K562 (cell line): ENCODE measurements around the gene MCC. TPM values are rescaled to one million over a fixed set of nuclear protein-coding genes. Genes with fewer than 3 reads are reported as not detected.

Experiments
- ATAC-seq: fragments of 200-7000 bp; cut with Tn5 transposase; 3 replicates; pipeline ENCODE4 v1.9.1; 2020; ENCODE audit warnings: moderate library complexity
- BruUV-seq: library from RNA; stranded (reverse); fragments of 400-500 nt; replicated peaks from 2 replicates; lab custom pipeline; 2021; lab: Mats Ljungman, UMichigan
- CTCF ChIA-PET: fragments of 300-600 bp; formaldehyde crosslinking; extraction: SDS; loops from one replicate; lab custom pipeline; 2021; ENCODE audit warnings: low intra/inter-chr PET ratio; lab: Yijun Ruan, JAX
- POLR2A ChIA-PET: fragments of 300-600, 350-650 bp; sonication (Branson Sonifier 250); formaldehyde crosslinking; extraction: SDS; loops from one replicate; lab custom pipeline; 2021; ENCODE audit warnings: antibody characterized with exemption, inconsistent platforms; lab: Yijun Ruan, JAX
- DNase-seq, 4 experiments: peaks; one replicate each; pipeline versions ENCODE4 v3.0.0 to v3.0.0-alpha.2; 2011 to 2018; ENCODE audit warnings: low spot score in 3 of 4, mixed read lengths in 3 of 4; ENCODE audit errors: extremely low read depth in 1 of 4
- FAIRE-seq: peaks from 2 replicates; lab custom pipeline; 2011; peaks lifted over from hg19 to GRCh38; lab: Jason Lieb, UNC
- H2AFZ ChIP-seq: 2 replicates; pipeline ENCODE4 v1.6.0; 2011; ENCODE audit warnings: low read depth, low read length, control low read depth, inconsistent platforms
- H3K27ac ChIP-seq: fragments of 200-600 bp; 3 replicates; pipeline ENCODE4 v1.8.0; 2011; ENCODE audit warnings: low read depth, mild to moderate bottlenecking, control low read depth, inconsistent platforms, low read length, moderate library complexity, mixed read lengths; ENCODE audit errors: extremely low read depth
- H3K27me3 ChIP-seq, 2 experiments: fragments of 300-600 bp in 1 of 2; 2 replicates in 1 of 2; 3 replicates in 1 of 2; pipeline versions ENCODE4 v1.6.0 to v1.8.0; 2011; ENCODE audit warnings: inconsistent platforms in 2 of 2, low read length in 2 of 2, mild to moderate bottlenecking in 1 of 2, mixed read lengths in 1 of 2, moderate library complexity in 1 of 2; ENCODE audit not compliant: control insufficient read depth in 2 of 2, insufficient read depth in 2 of 2
- H3K36me3 ChIP-seq: fragments of 300-600 bp; 3 replicates; pipeline ENCODE4 v1.8.0; 2011; ENCODE audit warnings: mild to moderate bottlenecking, low read length, inconsistent platforms; ENCODE audit not compliant: control insufficient read depth, insufficient read depth
- H3K4me1 ChIP-seq, 2 experiments: fragments of 200-600 bp in 1 of 2; replicated peaks in 1 of 2; 2 replicates in 1 of 2; 3 replicates in 1 of 2; pipeline versions ENCODE4 v1.5.1 to v1.8.0; 2011; ENCODE audit warnings: inconsistent platforms in 2 of 2, low read length in 2 of 2, mild to moderate bottlenecking in 1 of 2, mixed read lengths in 1 of 2, moderate library complexity in 1 of 2; ENCODE audit not compliant: control insufficient read depth in 2 of 2, insufficient read depth in 2 of 2
- H3K4me2 ChIP-seq: 2 replicates; pipeline ENCODE4 v1.6.1; 2011; ENCODE audit warnings: low read length, control low read depth, inconsistent platforms, mixed read lengths; ENCODE audit not compliant: insufficient read depth
- H3K4me3 ChIP-seq: fragments of 200-600 bp; sonication (generic), shearing (Covaris generic); 2 replicates; pipeline ENCODE4 v1.5.1; 2016; ENCODE audit warnings: control low read depth, inconsistent platforms
- H3K79me2 ChIP-seq: fragments of 200-600 bp; 3 replicates; pipeline ENCODE4 v1.8.0; 2011; ENCODE audit warnings: low read length, inconsistent platforms; ENCODE audit not compliant: control insufficient read depth, insufficient read depth
- H3K9ac ChIP-seq, 2 experiments: 2 replicates each; pipeline versions ENCODE4 v1.6.0 to v1.6.1; 2011; ENCODE audit warnings: low read depth in 2 of 2, low read length in 2 of 2, control low read depth in 1 of 2, inconsistent platforms in 1 of 2, mild to moderate bottlenecking in 1 of 2, mixed read lengths in 1 of 2; ENCODE audit not compliant: insufficient read depth in 1 of 2
- H3K9me1 ChIP-seq: one replicate; pipeline ENCODE4 v1.6.0; 2011; ENCODE audit warnings: inconsistent platforms, mild to moderate bottlenecking, low read length, moderate library complexity; ENCODE audit not compliant: control insufficient read depth, insufficient read depth
- H3K9me3 ChIP-seq: replicated peaks from 2 replicates; pipeline ENCODE4 v1.5.1; 2011; ENCODE audit warnings: low read depth, low read length, inconsistent platforms; ENCODE audit not compliant: control insufficient read depth, insufficient read depth
- H4K20me1 ChIP-seq: replicated peaks from 2 replicates; pipeline ENCODE4 v1.6.1; 2011; ENCODE audit warnings: low read length, inconsistent platforms, mixed read lengths; ENCODE audit not compliant: control insufficient read depth, insufficient read depth
- ATF2 ChIP-seq: sonication (generic); formaldehyde crosslinking; IDR thresholded peaks from 2 replicates; pipeline ENCODE4 v1.8.1; 2022; ENCODE audit warnings: missing genetic modification reagents
- FOXK1 ChIP-seq: sonication (generic); formaldehyde crosslinking; IDR thresholded peaks from 2 replicates; pipeline ENCODE4 v1.8.0; 2022; ENCODE audit warnings: missing genetic modification reagents, mild to moderate bottlenecking, borderline replicate concordance
- HNRNPL ChIP-seq: fragments of 200-400 bp; formaldehyde crosslinking; IDR thresholded peaks from 2 replicates; pipeline ENCODE4 v1.6.1; 2017; ENCODE audit warnings: low read depth, mild to moderate bottlenecking, low read length
- LCOR ChIP-seq: sonication (generic); formaldehyde crosslinking; IDR thresholded peaks from 2 replicates; pipeline ENCODE4 v1.8.0; 2022; ENCODE audit warnings: mild to moderate bottlenecking, missing genetic modification reagents
- NR2C2 ChIP-seq, 2 experiments: fragments of 200-800 bp in 1 of 2; sonication (Bioruptor generic) in 1 of 2; sonication (generic) in 1 of 2; formaldehyde crosslinking in 1 of 2; IDR thresholded peaks; 2 replicates each; pipeline versions ENCODE4 v1.6.1 to v1.8.0; 2016 to 2022; ENCODE audit warnings: mild to moderate bottlenecking in 1 of 2, missing compliant biosample characterization in 1 of 2, missing genetic modification characterization in 1 of 2, missing genetic modification reagents in 1 of 2
- PRDM10 ChIP-seq: fragments of 450-650 bp; IDR thresholded peaks from 2 replicates; pipeline ENCODE4 v1.6.1; 2018; ENCODE audit not compliant: partially characterized antibody
- RFX1 ChIP-seq: fragments of 450-650 bp; IDR thresholded peaks from 2 replicates; pipeline ENCODE4 v1.6.1; 2016; ENCODE audit warnings: mild to moderate bottlenecking, moderate library complexity
- U2AF1 ChIP-seq: fragments of 200-400 bp; formaldehyde crosslinking; optimal IDR thresholded peaks from 2 replicates; pipeline ENCODE3; 2017; ENCODE audit warnings: mild to moderate bottlenecking, low read depth, low read length, moderate library complexity
- ZNF311 ChIP-seq: fragments of 250-450 bp; sonication (Bioruptor Pico); IDR thresholded peaks from 2 replicates; pipeline ENCODE4 v1.4.0; 2020; ENCODE audit warnings: mild to moderate bottlenecking, moderate library complexity
- WGBS: fragments of 100-300 bp; shearing (Covaris generic); methylation state at CpG from one replicate; pipeline ENCODE4 v1.1.6; 2016; ENCODE audit warnings: low coverage, mixed read lengths; ENCODE audit not compliant: insufficient coverage; ENCODE audit errors: missing lambda C conversion rate; 5-methylcytosine and 5-hydroxymethylcytosine counted together
- in situ Hi-C: fragments of 300-500 bp; cut with MboI; formaldehyde crosslinking; loops from 4 replicates; pipeline ENCODE4 v1.15.0; 2018; ENCODE audit warnings: inconsistent platforms, mixed read lengths
- intact Hi-C: fragments of 100-400 bp; cut with micrococcal nuclease; formaldehyde crosslinking; loops from 2 replicates; pipeline ENCODE4 v1.14.2; 2022
- polyA plus RNA-seq, 8 experiments: library from polyadenylated mRNA; depleted of rRNA in 4 of 8; stranded (reverse) in 5 of 8; unstranded in 3 of 8; fragments of >200 nt; fragmentation: Nextera tagmentation in 2 of 8; fragmentation: Illumina TruSeq in 1 of 8; extraction: Ambion mirVana in 2 of 8; extraction: Trizol in 1 of 8; gene quantifications; 2 replicates each; pipeline versions ENCODE4 v1.2.1 to v1.2.3, GENCODE V29; 2011 to 2014; ENCODE audit warnings: inconsistent platforms in 1 of 8, missing spikeins in 1 of 8
- total RNA-seq, 7 experiments: library from RNA; depleted of rRNA in 6 of 7; stranded (reverse); fragments of >200 nt in 6 of 7; fragmentation: Illumina TruSeq in 2 of 7; extraction: Trizol in 2 of 7; gene quantifications; 2 replicates each; pipeline versions ENCODE4 v1.2.1 to v1.2.3, GENCODE V29; 2011 to 2021; ENCODE audit warnings: low replicate concordance in 1 of 7

MCC gene
- total and polyA plus RNA-seq, 9 of the 15 experiments (the other 6 are each of a cell fraction or from before 2014, with no cell fraction given): 0.04 to 0.24 (median 0.06) TPM; not detected in 1

GRCh38 chr5:113190347-113190746, 297.9 kb downstream of the MCC start:
- TF ChIP-seq FOXK1 (CRISPR knock-in tag): no peak
- TF ChIP-seq ZNF311 (CRISPR knock-in tag): no peak
- TF ChIP-seq PRDM10: no peak
- no peak for TF ChIP-seq ATF2 (CRISPR knock-in tag)
- no peak for TF ChIP-seq LCOR (CRISPR knock-in tag)
- no peak for TF ChIP-seq HNRNPL
- TF ChIP-seq RFX1: no peak
- no peak for TF ChIP-seq NR2C2 (CRISPR knock-in tag; IDR thresholded peaks at IDR 0.05)
- no peak for TF ChIP-seq NR2C2 (tag; IDR thresholded peaks at IDR 0.05)
- no peak for TF ChIP-seq U2AF1
- TF ChIP-seq, all 486 proteins: peak for 0
- Histone ChIP-seq H3K36me3 (no peaks in the 10 kb centered on the region), H3K27me3 (peaks cover 7 to 19% of the 10 kb centered on the region in 2 experiments; a peak in 2 of 5 replicates), H3K9me1 (no peaks in the 10 kb centered on the region), H4K20me1 (no peaks in the 10 kb centered on the region; the same call in 1 of the 2 replicates), H3K9me3 (no peaks in the 10 kb centered on the region), H3K79me2 (no peaks in the 10 kb centered on the region), H3K4me1 (no peaks in the 10 kb centered on the region), H3K4me3 (no peak overlapping the region), H2AFZ (no peak overlapping the region), H3K4me2 (no peak overlapping the region), H3K9ac (no peak overlapping the region), H3K27ac (no peak overlapping the region)
- FAIRE-seq (no peak), ATAC-seq (no peak), DNase-seq (no peak)
- CTCF ChIA-PET: no interaction called here
- POLR2A ChIA-PET: interaction anchor here (0.5 kb wide), 1 partner anchor 36 kb away, joined by 4 read pairs; no protein-coding TSS in a partner anchor
- BruUV-seq: no TSS peak
- intact Hi-C loops (no loop called here), in situ Hi-C loops (no loop called here)
- WGBS: 8% methylated on average over 5 of the region's 5 CpGs
